Stimulated activated CD8-positive, alpha-beta memory T cell treated with anti-CD3 and anti-CD28 coated beads, Interleukin-12 subunit alpha, Interleukin-12 subunit beta, amount 100 ng/mL, for 4 hours (primary cell): ENCODE data around the gene CBFA2T3.

ENCODE experiments used
- DNase-seq: peaks from one replicate; pipeline ENCODE4 v3.0.0-alpha.2; 2020; ENCODE audit warnings: low read depth

Gene CBFA2T3

GRCh38 chr16:88939245-88939971, 37.6 kb downstream of the CBFA2T3 start:
- no peak for DNase-seq

DNA sequence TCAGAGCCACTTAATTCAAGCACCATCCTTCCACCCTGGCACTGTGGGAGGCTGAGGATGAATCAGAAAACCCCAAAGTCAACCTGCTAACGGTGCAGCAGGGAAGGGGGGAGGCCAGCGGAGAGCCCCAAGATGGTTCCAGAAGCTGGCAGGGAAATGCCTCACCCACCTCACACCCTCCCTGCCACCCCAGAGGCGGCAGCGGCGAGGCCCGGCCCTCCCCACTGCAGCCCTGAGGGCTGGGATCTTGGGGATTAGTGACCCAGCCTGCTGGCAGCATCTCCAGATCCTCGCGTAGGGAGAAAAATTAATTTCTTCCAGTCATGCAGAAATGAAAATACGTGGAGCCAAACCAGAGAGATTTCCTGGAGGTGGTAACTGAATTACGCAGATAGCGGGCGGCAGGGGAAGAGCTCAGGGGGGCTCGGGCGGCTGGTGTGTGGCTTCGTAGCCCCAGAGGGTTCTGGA, 38.2 kb downstream of the CBFA2T3 start:
- DNase-seq = no peak

GRCh38 chr16:88938119-88938776, 38.8 kb downstream of the CBFA2T3 start:
- no peak for DNase-seq

DNA sequence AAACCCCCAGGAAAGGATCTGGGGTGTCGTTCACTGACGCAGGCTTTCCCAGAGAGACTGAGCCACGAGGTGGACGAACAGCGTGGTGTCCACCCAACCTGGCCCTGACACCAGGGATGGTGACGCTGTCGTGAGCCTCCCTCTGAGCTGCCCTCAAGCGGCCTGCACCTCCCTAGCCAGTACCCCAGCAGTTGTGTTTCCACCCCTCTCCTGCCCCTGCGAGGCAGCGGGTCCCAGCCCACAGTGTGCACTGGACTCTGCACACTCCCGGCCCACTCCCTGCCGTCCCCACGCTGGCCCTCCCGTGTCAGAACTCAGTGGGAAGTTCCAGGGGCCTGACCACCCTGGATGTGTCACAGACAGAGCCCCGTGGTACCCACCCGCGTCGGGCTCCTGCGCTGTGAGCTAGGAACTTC, 39.8 kb downstream of the CBFA2T3 start:
- no peak for DNase-seq

- DNase-seq = no peak
Measured at GRCh38 chr16:88936556-88937205, 40.3 kb downstream of the CBFA2T3 start.

DNA sequence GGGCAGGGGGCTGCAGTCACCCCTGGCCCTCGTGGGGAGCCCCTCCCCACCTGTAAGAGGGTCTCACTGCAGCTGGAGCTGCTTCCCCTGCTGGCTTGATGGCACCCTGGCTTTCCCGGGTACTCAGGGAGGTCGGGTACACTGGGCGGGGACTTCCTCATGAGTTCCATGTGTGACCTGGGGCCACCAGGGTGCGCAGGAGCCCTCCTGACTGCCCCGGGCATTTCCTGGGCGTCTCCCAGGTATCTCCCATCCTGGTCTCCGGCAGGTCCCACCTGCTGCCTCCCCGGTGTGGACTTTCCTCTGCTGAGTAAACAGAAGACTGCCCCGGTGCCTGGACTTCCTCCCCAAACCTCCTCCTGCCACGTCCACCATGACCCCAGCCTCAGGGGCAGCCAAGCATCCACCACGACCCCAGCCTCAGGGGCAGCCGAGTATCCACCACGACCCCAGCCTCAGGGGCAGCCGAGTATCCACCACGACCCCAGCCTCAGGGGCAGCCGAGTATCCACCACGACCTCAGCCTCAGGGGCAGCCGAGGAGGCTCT, 40.9 kb downstream of the CBFA2T3 start:
- DNase-seq = no peak

DNA sequence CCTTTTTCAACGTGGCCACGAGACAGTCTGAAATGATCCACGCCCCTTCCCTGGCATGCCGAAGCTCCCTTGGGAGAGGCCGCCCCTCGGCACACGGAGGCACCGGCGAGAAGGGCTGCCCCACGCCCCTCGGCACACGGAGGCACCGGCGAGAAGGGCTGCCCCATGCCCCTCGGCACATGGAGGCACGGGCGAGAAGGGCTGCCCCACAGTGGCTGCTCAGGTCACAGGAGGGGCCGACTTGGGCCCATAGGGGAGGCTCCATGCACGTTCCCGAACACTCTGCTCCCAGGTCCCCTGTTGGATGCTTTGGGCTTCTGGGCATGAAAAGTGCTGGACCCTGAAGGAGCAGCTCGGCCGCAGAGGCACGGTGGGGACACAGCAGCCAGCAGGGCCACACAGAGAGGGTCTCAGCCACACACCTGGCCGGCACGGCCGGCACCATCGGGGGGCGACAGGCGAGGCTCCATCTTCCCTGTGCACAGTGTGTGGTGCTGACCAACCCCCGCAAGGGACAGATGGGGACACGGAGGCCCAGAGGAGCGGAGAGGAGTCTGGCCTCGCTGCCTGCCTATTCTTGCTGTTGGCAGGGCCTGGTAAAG, 42.8 kb downstream of the CBFA2T3 start:
- DNase-seq = no peak

- DNase-seq = no peak
Measured at GRCh38 chr16:88932929-88933328, 44.1 kb downstream of the CBFA2T3 start.

DNA sequence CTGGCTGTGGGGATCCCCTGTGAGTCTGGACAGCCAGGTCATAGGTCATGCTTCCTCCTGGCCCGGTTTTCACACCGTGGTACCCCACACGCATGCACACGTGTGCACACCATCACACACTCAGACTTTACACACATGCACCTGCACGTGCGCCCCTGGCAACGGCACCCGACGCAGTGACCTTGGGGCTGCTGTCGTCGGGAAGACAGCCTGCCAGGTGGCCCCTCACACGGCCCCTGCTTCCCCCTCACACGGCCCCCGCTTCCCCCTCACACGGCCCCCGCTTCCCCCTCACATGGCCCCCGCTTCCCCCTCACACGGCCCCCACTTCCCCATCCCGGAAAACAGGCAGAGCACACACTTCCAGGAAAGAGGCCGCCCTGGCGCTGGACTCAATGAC, 45.1 kb downstream of the CBFA2T3 start:
- no peak for DNase-seq

GRCh38 chr16:88931373-88931900, 45.6 kb downstream of the CBFA2T3 start:
- no peak for DNase-seq

GRCh38 chr16:88930716-88931115, 46.3 kb downstream of the CBFA2T3 start:
- no peak for DNase-seq

DNA sequence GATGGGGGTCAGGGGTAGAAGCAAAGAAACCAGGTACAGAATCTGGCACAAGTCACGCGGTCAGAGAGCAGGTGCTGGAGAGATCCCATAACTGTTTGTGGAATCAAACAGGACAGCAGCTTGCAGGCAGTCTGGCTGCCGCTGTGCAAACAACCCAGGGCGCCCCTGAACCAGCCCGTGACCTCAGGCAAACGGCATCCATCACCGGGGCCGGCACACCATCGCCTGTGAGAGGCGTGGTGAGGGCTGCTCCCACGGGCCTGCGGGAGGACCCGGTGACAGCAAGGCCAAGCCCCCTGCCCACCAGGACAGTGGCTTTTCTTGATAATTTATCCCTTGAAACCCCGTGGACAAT, 47.9 kb downstream of the CBFA2T3 start:
- DNase-seq = no peak

DNA sequence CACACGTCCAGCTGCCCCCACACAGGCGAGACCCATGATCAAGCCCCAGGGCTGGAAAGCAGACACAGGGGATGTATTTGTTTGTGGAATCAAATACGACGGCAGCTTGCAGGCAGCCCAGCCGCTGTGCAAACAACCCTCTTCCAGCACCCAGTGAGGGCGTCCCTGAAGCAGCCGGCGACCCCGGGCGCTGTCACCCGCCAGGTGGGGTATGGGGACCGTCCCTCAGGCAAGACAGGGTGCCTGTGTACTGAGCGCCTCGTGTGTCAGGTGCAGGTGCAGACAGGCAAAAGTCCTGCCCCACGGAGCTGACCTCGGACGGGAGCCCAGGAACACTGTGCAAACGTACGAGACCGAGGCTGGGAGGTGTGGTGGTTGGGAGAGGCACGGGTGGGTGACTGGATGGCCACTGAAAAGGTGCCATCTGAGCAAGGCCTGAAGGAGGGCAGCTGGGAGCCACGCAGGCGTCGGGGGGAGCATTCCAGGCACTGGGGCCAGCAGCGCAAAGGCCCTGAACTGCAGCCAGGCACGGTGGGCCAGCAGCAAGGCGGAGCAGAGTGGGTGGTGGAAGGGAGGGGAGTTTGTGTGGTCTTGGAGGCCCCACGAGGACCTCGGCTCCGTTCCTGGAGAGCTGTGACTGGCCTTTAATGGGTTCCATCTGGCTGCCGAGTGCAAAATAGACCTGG, 48.5 kb downstream of the CBFA2T3 start:
- no peak for DNase-seq

DNA sequence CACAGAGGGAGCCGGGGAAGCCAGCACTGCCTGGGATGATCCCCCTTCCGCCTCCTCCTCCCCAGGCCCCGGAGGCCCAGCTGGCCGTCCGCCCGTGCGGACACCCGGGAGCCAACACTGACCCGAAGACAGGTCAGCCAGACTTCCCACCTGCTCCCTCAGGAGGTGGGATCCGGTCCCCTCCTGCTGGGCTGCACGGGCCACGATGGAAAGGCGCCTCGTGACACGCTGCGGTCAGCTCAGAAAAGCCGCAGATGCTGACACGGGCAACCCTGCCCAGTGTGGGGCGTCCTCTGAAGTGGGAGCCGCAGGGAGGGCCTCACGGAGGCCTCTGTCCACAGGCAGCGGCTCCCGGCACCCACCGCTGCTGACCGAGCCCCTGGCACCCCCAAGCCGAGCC, 49.3 kb downstream of the CBFA2T3 start:
- no peak for DNase-seq

- no peak for DNase-seq
Measured at GRCh38 chr16:88927010-88927409, 50.0 kb downstream of the CBFA2T3 start.

- no peak for DNase-seq
Measured at GRCh38 chr16:88926374-88926990, 50.5 kb downstream of the CBFA2T3 start.

- DNase-seq = no peak
Measured at GRCh38 chr16:88925540-88925887, 51.5 kb downstream of the CBFA2T3 start.

- DNase-seq = no peak
Measured at GRCh38 chr16:88924834-88925539, 52.0 kb downstream of the CBFA2T3 start.

DNA sequence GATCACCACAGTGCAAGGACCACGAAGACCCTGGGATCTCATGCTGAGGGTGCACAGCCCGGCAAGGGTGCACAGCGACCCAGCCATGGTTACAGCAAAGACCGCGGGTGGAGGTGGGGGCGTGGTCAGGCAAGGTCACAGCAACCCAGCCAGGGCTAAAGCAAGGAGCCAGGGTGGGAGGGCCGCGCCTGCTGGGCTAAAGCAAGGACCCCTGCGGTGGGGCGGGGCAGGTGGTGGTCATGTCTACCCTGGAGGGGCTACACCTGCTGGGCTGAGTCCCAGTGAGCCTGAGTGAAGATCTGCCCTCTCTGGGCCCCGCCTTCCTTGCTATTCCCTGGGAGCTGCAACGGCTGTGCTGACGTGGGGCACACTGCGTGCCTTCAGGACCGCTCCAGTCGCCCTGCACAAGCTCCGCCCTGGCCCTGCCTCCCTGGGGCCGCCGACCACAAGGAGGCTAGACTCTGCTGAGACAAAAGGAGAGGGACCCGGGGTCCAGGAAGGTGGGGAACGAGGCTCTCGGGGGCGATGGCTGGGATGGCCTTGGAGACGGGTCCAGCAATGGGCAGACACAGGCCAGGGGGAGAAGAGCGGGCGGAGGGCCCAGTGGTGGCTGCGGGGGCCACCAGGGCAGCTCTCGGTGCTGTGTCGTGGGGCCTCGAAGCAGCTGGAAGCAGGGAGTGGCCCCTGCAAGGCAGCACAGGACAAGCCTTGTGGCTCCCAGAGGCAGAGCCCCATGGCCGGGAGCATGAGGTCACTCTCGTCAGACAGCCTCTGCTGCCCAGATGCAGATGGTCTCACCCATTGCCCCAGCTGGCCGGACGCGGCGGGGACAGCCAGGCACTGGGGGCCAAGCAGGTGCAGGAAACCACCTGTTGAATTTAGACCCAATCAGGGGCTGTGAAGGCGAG, 52.8 kb downstream of the CBFA2T3 start:
- no peak for DNase-seq

DNA sequence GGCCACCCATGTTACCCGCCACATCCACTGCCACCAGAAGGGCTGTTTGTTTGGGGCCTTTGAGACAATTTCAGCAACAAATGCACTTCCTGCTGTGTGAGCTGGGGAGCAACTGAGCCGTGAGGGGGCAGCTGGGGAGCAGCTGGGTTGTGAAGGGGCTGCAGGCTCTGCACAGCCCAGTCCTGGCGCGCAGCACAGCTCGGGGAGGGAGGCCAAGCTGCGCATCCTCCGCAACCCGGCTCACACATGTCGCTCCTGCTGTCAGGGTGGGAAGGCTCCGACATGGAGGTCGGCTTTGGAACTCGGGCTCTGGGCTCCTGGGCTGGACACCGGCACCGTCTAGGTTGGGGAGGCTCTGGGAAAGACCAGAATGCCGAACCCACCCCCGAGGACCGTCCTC, 53.6 kb downstream of the CBFA2T3 start:
- DNase-seq = no peak
